HG03571 (cell line): ENCODE results near the gene PCMTD2.

Source experiments
- ATAC-seq: cut with Tn5 transposase; IDR thresholded peaks from one replicate; pipeline ENCODE4 v1.9.1; 2021; ENCODE audit not compliant: unreplicated experiment

Gene PCMTD2

GRCh38 chr20:64238115-64238825 is 17.3 kb upstream of the PCMTD2 start:
- no peak for ATAC-seq

- no peak for ATAC-seq
Measured at GRCh38 chr20:64238851-64239387, 16.6 kb upstream of the PCMTD2 start.

- no peak for ATAC-seq
Measured at GRCh38 chr20:64239449-64240242, 15.9 kb upstream of the PCMTD2 start.

- ATAC-seq = no peak
Measured at GRCh38 chr20:64240243-64241015, 15.1 kb upstream of the PCMTD2 start.

GRCh38 chr20:64241061-64241460 is 14.5 kb upstream of the PCMTD2 start:
- no peak for ATAC-seq

GRCh38 chr20:64242003-64242796 is 13.3 kb upstream of the PCMTD2 start:
- no peak for ATAC-seq

- ATAC-seq = no peak
Measured at GRCh38 chr20:64242797-64243475, 12.6 kb upstream of the PCMTD2 start.

- ATAC-seq = no peak
Measured at GRCh38 chr20:64244281-64244805, 11.2 kb upstream of the PCMTD2 start.

- ATAC-seq = no peak
Measured at GRCh38 chr20:64244870-64245603, 10.5 kb upstream of the PCMTD2 start.

GRCh38 chr20:64245746-64246595 is 9.6 kb upstream of the PCMTD2 start:
- no peak for ATAC-seq

- ATAC-seq = no peak
Measured at GRCh38 chr20:64246616-64247306, 8.8 kb upstream of the PCMTD2 start.

GRCh38 chr20:64247307-64247618 is 8.3 kb upstream of the PCMTD2 start:
- ATAC-seq = no peak

- no peak for ATAC-seq
Measured at GRCh38 chr20:64247970-64248841, 7.3 kb upstream of the PCMTD2 start.

- ATAC-seq = no peak
Measured at GRCh38 chr20:64250027-64250426, 5.5 kb upstream of the PCMTD2 start.

GRCh38 chr20:64253000-64253383 is 2.6 kb upstream of the PCMTD2 start:
- no peak for ATAC-seq

- ATAC-seq = no peak
Measured at GRCh38 chr20:64253443-64253842, 2.1 kb upstream of the PCMTD2 start.

- ATAC-seq = no peak
Measured at GRCh38 chr20:64254156-64254555, 1.4 kb upstream of the PCMTD2 start.
